K562 (cell line): Measurements from ENCODE around the gene KCNA2.

Experiments used
- EP300 ChIP-seq: IDR thresholded peaks from 2 replicates; pipeline ENCODE4 v1.6.1; 2012; ENCODE audit warnings: low read length, improper control_type of control experiment
- POLR2A ChIP-seq: fragments of 450-650 bp; conservative IDR thresholded peaks from 2 replicates; pipeline ENCODE4 v1.6.1; 2016

DNA sequence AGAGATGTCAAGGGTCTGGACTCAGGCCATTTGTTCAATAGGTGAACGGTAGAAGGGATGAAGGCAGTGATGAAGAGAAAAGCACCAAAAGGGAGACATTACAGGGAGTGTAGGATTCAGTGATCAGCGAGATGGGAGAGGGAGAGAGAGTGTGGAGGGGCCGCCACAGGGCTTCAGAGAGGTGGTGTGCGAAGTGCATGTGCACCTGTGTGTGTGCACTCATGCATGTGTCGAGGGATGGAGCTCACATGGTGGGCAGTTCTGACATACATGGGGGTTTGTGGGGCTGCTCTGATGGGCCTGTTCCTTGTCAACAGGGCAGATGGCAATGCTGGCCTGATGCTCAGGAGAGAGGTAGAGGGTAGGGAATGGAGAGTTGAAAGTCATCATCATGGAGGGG lies 11.4 kb upstream of the KCNA2 start:
- TF ChIP-seq EP300 (no peak), POLR2A (no peak)
